ENCODE measurements around the gene DISC1.

GRCh38 chr1:231690059-231690458 is 63.5 kb downstream of the DISC1 start:
- TF ChIP-seq POLR2AphosphoS5 (IDR thresholded peaks at IDR 0.05; ENCODE audit: low read depth, low read length) (no peak), POLR2A (IDR thresholded peaks at IDR 0.05; ENCODE audit: low read depth, low read length) (no peak), TAF1 (IDR thresholded peaks at IDR 0.05; ENCODE audit: borderline replicate concordance, low read depth, low read length) (no peak)

Data from GM12892 (cell line).